ENCODE results near the gene AAK1.

The AAK1 gene

DNA sequence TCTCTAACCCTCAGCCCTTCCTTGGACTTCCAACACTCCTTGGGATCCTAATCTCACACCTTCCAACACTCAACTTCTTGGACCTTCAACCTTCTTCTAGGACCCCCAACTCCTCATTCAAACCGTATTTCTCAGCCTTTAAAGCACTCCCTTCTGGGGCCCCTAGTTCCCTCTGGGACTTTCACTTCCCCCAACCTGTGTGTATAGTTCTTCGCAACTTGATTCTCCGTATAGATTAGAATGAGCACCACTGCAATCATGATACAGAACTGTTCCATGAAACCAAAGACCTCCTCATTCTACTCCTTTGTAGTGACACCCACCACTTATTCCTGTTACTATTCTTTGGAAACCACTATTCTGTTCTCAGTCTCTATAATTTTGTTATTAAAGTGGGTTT is 144.3 kb downstream of the AAK1 start:
- TF ChIP-seq CTCF (conservative IDR thresholded peaks at IDR 0.05; ENCODE audit: control insufficient read depth, insufficient read depth, low read depth, low read length): no peak
- no peak for DNase-seq (ENCODE audit: low read depth)
- H3K4me3 ChIP-seq (ENCODE audit: control insufficient read depth, low read depth, low read length): no peak overlapping the region

DNA sequence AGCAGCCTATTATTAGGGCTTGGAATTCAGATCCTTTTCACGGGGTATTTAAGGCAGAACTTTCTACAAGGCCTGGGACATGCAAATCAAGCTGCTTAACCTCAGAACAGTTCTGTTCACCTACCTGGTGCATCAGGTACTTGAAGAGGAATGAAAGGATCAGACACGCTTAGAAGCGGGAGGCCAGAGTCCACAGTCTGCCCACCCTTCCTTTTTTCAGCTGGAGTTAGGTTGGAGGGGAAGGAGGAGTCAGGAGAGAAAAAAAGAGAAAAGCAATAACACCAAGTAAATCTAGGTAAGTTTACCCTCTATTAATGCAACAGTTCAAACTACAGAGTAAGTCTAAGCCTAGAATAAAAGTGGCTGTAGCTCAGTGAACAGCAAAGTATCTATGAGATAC is 147.7 kb downstream of the AAK1 start:
- DNase-seq (ENCODE audit: low read depth): no peak
- H3K4me3 ChIP-seq (ENCODE audit: control insufficient read depth, low read depth, low read length): no peak overlapping the region
- TF ChIP-seq CTCF (conservative IDR thresholded peaks at IDR 0.05; ENCODE audit: control insufficient read depth, insufficient read depth, low read depth, low read length): no peak

DNA sequence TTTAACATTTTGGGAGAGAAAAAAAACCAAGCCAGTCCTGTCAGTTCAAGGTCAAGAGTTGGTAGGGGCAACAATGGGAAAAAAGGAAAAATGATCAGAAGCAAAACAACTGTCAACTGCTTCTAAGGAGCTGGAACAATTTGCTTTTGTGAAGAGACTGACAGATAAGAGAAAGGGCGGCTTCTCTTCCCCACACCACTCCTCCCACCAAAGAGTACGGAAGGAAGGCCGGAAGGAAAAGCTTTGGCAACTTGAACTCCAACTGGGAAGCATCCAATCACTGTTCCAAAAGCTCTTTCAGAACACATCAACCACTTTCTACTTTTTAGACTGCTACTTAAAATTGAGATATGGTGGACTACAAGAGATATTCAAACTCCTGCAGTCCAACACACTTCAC is 148.5 kb downstream of the AAK1 start:
- no peak for TF ChIP-seq CTCF (conservative IDR thresholded peaks at IDR 0.05; ENCODE audit: control insufficient read depth, insufficient read depth, low read depth, low read length)
- no peak for DNase-seq (ENCODE audit: low read depth)
- no peak overlapping the region for H3K4me3 ChIP-seq (ENCODE audit: control insufficient read depth, low read depth, low read length)

DNA sequence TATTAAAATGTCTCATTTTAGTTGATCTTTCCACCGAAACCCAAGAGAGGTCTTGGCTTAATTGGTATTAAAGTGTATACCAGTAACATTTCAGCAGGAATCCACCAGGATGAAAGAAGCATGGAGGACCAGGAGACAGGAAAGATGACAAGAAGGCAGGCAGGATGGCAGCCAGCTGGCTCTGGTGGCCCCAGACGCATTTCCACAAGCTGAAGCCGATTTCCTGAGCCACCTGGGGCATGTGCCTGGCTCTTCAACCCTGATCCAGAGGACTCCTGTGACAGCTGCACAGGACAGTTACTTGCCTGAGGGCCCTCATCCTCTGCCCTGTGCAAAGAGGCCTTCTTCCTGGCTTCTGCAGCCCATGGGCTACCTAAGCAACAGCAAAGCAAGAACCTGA is 149.4 kb downstream of the AAK1 start:
- TF ChIP-seq CTCF (conservative IDR thresholded peaks at IDR 0.05; ENCODE audit: control insufficient read depth, insufficient read depth, low read depth, low read length): no peak
- DNase-seq (ENCODE audit: low read depth): no peak
- no peak overlapping the region for H3K4me3 ChIP-seq (ENCODE audit: control insufficient read depth, low read depth, low read length)

- no peak for DNase-seq (ENCODE audit: low read depth)
- no peak overlapping the region for H3K4me3 ChIP-seq (ENCODE audit: control insufficient read depth, low read depth, low read length)
- TF ChIP-seq CTCF (conservative IDR thresholded peaks at IDR 0.05; ENCODE audit: control insufficient read depth, insufficient read depth, low read depth, low read length): no peak
These were observed 150.3 kb downstream of the AAK1 start for GRCh38 chr2:69493268-69493667.

DNA sequence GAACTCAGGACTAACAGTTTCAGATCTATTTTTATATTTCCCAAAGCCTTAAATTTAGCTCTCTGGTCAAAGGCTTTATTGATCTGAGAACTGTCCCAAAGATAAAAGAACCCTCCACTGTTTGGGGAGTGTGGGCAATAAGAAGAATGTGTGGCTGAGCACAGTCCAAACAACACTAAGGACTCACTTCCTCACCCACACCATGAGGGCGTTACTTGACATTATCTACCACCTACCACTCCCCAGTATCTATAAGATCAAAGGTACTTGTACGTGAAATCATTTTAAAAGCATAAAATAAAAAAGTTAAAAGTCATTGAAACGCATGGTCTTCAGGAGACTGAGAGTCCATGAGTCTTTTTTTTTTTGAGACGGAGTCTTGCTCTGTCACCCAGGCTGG is 151.7 kb downstream of the AAK1 start:
- TF ChIP-seq CTCF (conservative IDR thresholded peaks at IDR 0.05; ENCODE audit: control insufficient read depth, insufficient read depth, low read depth, low read length): no peak
- H3K4me3 ChIP-seq (ENCODE audit: control insufficient read depth, low read depth, low read length): no peak overlapping the region
- DNase-seq (ENCODE audit: low read depth): no peak

DNA sequence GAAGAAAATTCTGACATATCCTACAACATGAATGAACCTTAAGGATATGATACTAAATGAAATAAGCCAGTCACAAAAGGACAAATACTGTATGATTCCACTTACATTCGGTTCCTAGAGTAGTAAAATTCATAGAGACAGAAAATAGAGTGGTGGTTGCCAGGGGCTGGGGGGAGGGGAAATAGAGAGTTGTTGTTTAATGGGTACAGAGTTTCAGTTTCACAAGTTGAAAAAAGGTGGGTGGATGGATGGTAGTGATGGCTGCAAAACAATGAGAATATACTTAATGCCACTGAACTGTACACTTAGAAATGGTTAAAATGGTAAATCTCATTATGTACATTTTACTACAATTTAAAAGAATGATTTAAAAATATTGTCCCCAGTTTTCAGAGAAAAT is 153.1 kb downstream of the AAK1 start:
- DNase-seq (ENCODE audit: low read depth): no peak
- TF ChIP-seq CTCF (conservative IDR thresholded peaks at IDR 0.05; ENCODE audit: control insufficient read depth, insufficient read depth, low read depth, low read length): no peak
- no peak overlapping the region for H3K4me3 ChIP-seq (ENCODE audit: control insufficient read depth, low read depth, low read length)

All from fibroblast of mammary gland (primary cell).